GM12872 (cell line): Measurements from ENCODE around the gene MYCBPAP.

ENCODE experiments used
- TF ChIP-seq, protein P1 (sequence below): IDR thresholded peaks from 3 replicates; pipeline ENCODE4 v1.5.1; 2011; ENCODE audit warnings: low read depth, mild to moderate bottlenecking, low read length, moderate library complexity; ENCODE audit not compliant: insufficient read depth

Gene MYCBPAP

DNA sequence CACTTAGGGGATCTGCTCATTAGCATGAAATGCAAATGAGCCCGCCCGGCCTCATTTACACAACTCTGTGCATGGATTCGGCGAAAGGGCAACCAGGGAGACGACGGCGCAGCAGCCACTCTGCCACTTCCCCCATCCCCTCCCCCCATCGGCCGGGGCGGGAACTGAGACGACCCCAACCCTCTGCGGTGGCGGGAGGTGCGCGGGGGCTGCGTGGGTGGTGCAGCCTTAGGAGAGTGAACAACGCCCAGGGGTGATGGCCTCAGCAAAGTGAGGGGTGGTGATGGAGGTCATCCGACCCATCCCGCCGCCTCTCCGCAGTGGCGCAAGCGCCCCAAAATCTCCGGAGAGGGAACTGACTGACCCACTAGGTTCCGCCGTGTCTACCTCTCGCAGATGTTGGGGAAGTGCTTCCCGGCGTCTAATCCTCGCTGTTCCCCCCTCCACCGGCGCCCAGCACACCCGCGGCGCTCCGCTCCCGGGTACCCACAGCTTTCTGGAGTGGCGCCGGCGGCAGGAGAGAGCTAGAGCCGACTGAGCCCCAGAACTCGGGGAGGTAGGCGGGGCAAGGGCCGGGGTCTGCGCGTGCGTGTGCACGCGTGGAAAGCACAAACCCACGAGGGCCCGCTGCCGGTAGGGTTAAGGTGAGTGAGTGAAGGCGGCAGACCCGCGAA, 50.8 kb downstream of the MYCBPAP start:
- TF ChIP-seq, protein P1, sequence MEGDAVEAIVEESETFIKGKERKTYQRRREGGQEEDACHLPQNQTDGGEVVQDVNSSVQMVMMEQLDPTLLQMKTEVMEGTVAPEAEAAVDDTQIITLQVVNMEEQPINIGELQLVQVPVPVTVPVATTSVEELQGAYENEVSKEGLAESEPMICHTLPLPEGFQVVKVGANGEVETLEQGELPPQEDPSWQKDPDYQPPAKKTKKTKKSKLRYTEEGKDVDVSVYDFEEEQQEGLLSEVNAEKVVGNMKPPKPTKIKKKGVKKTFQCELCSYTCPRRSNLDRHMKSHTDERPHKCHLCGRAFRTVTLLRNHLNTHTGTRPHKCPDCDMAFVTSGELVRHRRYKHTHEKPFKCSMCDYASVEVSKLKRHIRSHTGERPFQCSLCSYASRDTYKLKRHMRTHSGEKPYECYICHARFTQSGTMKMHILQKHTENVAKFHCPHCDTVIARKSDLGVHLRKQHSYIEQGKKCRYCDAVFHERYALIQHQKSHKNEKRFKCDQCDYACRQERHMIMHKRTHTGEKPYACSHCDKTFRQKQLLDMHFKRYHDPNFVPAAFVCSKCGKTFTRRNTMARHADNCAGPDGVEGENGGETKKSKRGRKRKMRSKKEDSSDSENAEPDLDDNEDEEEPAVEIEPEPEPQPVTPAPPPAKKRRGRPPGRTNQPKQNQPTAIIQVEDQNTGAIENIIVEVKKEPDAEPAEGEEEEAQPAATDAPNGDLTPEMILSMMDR: no peak

DNA sequence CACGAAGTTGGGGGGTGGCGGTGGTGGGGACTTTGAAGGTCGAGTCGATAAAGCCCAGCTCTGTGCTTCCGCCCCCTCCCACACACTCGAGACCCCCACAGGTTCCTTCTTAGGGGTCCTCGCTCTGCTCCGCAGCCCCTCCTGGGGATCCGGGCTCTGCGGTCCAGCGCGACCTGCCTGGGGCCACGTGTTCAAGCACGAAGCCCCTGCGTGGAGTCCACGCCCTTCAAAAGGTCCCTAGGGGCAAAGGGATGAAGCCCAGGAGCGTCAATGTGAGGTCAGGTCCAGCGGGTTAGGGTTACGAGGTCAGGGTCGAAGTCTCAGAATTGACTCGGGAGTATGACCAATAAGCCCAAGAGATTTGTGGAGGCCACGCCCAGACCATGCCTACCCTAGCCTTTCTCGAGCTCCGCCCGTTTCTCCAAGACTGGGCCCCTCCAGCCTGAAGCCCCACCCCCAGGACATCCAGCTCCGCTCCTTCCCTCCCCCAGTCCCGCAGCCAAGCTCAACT, 51.5 kb downstream of the MYCBPAP start:
- TF ChIP-seq, protein P1: no peak

DNA sequence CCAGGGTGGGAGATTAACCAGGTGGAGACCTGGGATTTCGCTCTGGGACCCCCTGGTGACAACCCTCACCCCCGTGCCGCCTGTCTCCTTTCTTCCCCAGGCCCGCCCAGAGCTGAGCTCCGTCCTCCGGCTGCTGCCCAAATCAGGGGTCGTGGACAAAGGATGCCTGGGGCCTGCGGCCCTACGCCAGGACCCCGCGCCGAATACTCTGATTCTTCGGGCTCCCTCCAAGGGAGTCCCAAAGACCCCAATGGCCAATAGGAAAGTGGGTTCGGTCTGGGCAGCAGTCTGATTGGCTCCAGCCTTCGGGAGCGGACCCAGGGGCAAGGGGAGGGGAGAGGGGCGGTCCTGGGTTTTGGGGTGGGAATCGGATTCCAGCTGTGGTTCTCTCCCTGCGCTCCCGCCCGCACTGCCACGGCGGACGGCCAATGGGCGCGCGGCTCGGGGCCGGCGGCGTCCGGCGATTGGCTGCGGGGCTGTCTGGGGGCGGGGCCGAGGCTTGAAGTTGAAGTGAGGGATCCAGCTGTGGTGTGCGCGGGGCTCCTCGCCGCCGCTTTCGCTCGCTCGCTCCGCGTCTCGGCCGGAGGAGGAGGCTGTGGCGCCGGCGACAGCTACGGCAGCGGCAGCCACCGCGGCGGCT, 52.1 kb downstream of the MYCBPAP start, which contains the start of gene CACNA1G:
Gene CACNA1G (plus strand): TSS at position 531 of the 640 bp plus-strand sequence. CDS start 745 bp downstream, outside the sequence.
- TF ChIP-seq, protein P1: no peak

DNA sequence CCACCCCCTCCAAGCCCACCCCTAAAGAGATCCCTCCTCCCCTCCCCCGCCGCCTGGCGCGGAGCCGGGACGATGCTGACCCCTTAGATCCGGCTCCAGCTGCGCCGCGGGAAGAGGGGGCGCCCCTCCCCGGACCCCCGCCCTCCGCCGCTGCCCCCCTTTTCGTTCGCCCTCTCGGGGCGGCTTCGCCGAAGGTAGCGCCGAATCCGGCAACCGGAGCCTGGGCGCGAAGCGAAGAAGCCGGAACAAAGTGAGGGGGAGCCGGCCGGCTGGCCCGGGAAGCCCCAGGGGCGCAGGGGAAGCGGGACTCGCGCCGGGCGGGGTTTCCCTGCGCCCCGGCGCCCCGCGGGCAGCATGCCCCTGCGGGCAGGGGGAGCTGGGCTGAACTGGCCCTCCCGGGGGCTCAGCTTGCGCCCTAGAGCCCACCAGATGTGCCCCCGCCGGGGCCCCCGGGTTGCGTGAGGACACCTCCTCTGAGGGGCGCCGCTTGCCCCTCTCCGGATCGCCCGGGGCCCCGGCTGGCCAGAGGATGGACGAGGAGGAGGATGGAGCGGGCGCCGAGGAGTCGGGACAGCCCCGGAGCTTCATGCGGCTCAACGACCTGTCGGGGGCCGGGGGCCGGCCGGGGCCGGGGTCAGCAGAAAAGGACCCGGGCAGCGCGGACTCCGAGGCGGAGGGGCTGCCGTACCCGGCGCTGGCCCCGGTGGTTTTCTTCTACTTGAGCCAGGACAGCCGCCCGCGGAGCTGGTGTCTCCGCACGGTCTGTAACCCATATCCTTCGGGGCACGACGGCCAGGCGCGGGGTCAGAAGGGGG, 52.9 kb downstream of the MYCBPAP start:
- TF ChIP-seq, protein P1: no peak

DNA sequence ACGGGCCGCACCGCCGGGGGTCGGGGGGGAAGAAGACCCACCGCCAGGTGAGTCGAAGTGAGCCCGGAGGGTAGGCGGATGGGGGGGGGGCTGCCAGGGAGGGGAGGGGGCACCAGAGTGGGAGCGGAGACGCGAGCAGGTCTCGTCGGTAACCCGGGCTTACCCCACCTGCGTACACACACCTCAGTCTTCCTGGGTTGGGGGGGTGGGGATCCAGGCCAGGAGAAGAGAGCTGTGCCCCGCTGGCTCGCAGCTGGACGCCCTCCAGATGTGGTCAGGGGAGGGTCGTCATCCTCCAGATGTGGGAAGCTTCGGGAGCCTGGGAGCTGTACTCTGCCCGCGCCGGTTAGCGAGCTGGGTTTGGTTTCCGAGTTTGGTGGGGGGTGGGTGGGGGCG, 53.5 kb downstream of the MYCBPAP start:
- TF ChIP-seq, protein P1: no peak

DNA sequence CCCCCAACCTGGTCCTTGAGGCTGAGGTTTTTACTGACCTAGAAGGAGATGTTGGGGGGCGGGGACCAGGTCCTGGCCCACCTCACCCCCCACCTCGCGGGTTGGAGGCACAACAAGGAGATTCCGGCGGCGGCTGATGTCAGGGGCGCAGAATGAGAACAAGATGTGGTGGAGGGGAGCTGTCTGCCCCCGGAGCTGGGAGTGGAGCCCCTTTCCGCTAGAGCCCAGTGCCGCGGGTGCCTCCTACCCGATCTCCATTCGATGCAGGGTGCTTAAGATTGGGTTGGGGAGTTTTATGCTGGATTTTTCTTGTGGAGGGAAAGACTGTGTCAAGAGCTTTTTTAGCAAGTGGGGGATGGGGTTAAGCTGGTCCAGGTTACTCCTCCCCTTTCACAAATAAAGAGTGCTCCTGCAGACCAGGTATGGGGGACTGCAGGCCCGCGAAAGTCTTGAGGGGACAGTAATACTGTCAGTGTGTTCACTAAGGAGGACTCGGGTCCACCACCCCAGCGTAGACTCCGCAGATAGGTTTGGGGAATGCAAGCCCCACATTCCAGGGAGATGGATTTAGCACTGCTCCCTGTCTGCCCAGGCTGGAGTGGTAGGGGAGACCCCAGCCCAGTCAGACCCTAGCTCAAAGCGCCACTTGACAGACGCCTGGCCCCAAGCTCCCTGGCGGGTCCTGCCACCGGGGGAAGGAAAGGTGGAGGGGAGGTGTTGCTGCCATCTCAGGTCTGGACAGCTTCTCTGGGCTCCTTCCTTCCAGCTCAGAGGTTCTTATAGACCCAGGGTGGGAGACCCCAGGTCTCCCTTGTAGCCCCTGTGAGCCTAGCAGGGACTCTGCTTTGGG, 54.2 kb downstream of the MYCBPAP start:
- TF ChIP-seq, protein P1: no peak

DNA sequence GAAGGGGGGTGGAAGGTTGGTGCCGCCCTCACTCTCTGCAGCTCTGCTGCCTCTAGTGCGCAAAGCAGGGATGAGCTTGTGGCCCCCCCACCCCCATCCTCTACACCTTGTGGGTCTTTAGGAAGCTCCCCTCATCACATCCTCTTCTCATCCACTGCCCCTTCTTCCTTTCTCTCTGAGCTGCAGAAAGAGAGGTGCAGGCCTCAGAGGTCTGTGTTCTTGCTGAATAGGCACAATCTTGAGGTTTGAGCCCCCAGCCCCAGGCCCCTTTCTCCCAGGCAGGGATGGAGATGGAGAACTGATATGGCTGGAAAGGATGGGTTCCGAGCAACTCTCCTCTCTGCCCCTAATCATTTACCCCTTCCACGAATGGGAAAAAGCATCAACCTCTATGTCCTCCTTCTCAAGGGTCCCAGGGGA, 54.9 kb downstream of the MYCBPAP start:
- TF ChIP-seq, protein P1: no peak
